ENCODE data around the gene CPED1. TPM values are rescaled to one million over a fixed set of nuclear protein-coding genes. Genes with fewer than 3 reads are reported as not detected.

Gene CPED1
- total and polyA plus RNA-seq, 2 experiments from 2014 or later = 0.17 to 0.47 TPM

GRCh38 chr7:121186746-121187145 is 198.2 kb downstream of the CPED1 start (continued):
- TF ChIP-seq, protein P1, sequence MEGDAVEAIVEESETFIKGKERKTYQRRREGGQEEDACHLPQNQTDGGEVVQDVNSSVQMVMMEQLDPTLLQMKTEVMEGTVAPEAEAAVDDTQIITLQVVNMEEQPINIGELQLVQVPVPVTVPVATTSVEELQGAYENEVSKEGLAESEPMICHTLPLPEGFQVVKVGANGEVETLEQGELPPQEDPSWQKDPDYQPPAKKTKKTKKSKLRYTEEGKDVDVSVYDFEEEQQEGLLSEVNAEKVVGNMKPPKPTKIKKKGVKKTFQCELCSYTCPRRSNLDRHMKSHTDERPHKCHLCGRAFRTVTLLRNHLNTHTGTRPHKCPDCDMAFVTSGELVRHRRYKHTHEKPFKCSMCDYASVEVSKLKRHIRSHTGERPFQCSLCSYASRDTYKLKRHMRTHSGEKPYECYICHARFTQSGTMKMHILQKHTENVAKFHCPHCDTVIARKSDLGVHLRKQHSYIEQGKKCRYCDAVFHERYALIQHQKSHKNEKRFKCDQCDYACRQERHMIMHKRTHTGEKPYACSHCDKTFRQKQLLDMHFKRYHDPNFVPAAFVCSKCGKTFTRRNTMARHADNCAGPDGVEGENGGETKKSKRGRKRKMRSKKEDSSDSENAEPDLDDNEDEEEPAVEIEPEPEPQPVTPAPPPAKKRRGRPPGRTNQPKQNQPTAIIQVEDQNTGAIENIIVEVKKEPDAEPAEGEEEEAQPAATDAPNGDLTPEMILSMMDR (conservative IDR thresholded peaks at IDR 0.05; ENCODE audit: low read depth in 2 of 2) = no peak

DNA sequence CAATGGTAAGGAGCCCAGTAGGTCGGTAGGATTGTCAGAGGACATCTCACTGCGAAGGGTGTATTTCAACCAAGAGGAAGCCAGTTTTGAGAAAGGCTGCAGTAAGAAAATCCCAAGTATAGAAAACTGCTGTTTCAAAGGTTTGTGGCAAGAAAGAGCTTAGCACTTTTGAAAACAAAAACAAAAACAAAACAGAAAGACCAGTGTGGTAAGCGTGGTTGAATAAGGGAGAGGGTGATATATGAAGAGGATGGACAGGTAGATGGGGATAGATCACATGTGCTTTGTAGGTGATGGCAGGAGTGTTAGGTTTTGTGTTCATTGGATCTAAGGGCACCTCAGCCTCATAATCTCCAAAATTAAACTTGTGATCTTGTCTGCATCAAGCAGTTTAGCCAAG is 198.7 kb downstream of the CPED1 start:
- H3K4me3 Mint-ChIP-seq = no peak overlapping the region
- no peaks in the 10 kb centered on the region for H3F3A ChIP-seq (replicated peaks; ENCODE audit: low read depth)
- H3K4me3 ChIP-seq = no peak overlapping the region
- H3K27ac ChIP-seq (ENCODE audit: low read depth) = no peak overlapping the region
- H3K27ac Mint-ChIP-seq = no peak overlapping the region
- no peak for DNase-seq (ENCODE audit: low spot score)
- no peaks in the 10 kb centered on the region for H4K20me1 ChIP-seq (replicated peaks; ENCODE audit: insufficient read depth)
- no peaks in the 10 kb centered on the region for H3K36me3 ChIP-seq (ENCODE audit: insufficient read depth)
- H2AFZ ChIP-seq = peak overlapping the region; percentile 61; the same call in 1 of the 2 replicates
- no peaks in the 10 kb centered on the region for H3K9me2 ChIP-seq (ENCODE audit: insufficient read depth)
- ATAC-seq = no peak
- no peaks in the 10 kb centered on the region for H3K79me2 ChIP-seq (replicated peaks; ENCODE audit: insufficient read depth)
- H3K27me3 Mint-ChIP-seq (ENCODE audit: insufficient read depth, low read depth, poor library complexity) = no peaks in the 10 kb centered on the region
- H3K4me1 ChIP-seq (ENCODE audit: insufficient read depth) = no peaks in the 10 kb centered on the region
- H3K4me1 Mint-ChIP-seq = no peaks in the 10 kb centered on the region
- no peak overlapping the region for H3K4me2 ChIP-seq
- no peaks in the 10 kb centered on the region for H3K9me3 Mint-ChIP-seq
- H3K27me3 ChIP-seq (ENCODE audit: insufficient read depth) = no peaks in the 10 kb centered on the region
- no peaks in the 10 kb centered on the region for H3K36me3 Mint-ChIP-seq (ENCODE audit: low read depth)
- TF ChIP-seq NANOG (IDR thresholded peaks at IDR 0.05; ENCODE audit: borderline replicate concordance) (no peak), STAT1 (IDR thresholded peaks at IDR 0.05; ENCODE audit: unreplicated experiment) (no peak), CREB1 (CRISPR knock-in tag; IDR thresholded peaks at IDR 0.05; ENCODE audit: low read depth) (no peak), ETS1 (IDR thresholded peaks at IDR 0.05) (no peak), ZNF114 (CRISPR knock-in tag; IDR thresholded peaks at IDR 0.05) (no peak), ZNF331 (CRISPR knock-in tag; IDR thresholded peaks at IDR 0.05; ENCODE audit: low read depth) (no peak), POLR2AphosphoS5 (IDR thresholded peaks at IDR 0.05; ENCODE audit: low read depth) (no peak), EZH2 (IDR thresholded peaks at IDR 0.05; ENCODE audit: low read depth, unreplicated experiment) (no peak), REST (IDR thresholded peaks at IDR 0.05; ENCODE audit: unreplicated experiment) (no peak), JUNB (IDR thresholded peaks at IDR 0.05; ENCODE audit: unreplicated experiment) (no peak)
- TF ChIP-seq, protein P2, sequence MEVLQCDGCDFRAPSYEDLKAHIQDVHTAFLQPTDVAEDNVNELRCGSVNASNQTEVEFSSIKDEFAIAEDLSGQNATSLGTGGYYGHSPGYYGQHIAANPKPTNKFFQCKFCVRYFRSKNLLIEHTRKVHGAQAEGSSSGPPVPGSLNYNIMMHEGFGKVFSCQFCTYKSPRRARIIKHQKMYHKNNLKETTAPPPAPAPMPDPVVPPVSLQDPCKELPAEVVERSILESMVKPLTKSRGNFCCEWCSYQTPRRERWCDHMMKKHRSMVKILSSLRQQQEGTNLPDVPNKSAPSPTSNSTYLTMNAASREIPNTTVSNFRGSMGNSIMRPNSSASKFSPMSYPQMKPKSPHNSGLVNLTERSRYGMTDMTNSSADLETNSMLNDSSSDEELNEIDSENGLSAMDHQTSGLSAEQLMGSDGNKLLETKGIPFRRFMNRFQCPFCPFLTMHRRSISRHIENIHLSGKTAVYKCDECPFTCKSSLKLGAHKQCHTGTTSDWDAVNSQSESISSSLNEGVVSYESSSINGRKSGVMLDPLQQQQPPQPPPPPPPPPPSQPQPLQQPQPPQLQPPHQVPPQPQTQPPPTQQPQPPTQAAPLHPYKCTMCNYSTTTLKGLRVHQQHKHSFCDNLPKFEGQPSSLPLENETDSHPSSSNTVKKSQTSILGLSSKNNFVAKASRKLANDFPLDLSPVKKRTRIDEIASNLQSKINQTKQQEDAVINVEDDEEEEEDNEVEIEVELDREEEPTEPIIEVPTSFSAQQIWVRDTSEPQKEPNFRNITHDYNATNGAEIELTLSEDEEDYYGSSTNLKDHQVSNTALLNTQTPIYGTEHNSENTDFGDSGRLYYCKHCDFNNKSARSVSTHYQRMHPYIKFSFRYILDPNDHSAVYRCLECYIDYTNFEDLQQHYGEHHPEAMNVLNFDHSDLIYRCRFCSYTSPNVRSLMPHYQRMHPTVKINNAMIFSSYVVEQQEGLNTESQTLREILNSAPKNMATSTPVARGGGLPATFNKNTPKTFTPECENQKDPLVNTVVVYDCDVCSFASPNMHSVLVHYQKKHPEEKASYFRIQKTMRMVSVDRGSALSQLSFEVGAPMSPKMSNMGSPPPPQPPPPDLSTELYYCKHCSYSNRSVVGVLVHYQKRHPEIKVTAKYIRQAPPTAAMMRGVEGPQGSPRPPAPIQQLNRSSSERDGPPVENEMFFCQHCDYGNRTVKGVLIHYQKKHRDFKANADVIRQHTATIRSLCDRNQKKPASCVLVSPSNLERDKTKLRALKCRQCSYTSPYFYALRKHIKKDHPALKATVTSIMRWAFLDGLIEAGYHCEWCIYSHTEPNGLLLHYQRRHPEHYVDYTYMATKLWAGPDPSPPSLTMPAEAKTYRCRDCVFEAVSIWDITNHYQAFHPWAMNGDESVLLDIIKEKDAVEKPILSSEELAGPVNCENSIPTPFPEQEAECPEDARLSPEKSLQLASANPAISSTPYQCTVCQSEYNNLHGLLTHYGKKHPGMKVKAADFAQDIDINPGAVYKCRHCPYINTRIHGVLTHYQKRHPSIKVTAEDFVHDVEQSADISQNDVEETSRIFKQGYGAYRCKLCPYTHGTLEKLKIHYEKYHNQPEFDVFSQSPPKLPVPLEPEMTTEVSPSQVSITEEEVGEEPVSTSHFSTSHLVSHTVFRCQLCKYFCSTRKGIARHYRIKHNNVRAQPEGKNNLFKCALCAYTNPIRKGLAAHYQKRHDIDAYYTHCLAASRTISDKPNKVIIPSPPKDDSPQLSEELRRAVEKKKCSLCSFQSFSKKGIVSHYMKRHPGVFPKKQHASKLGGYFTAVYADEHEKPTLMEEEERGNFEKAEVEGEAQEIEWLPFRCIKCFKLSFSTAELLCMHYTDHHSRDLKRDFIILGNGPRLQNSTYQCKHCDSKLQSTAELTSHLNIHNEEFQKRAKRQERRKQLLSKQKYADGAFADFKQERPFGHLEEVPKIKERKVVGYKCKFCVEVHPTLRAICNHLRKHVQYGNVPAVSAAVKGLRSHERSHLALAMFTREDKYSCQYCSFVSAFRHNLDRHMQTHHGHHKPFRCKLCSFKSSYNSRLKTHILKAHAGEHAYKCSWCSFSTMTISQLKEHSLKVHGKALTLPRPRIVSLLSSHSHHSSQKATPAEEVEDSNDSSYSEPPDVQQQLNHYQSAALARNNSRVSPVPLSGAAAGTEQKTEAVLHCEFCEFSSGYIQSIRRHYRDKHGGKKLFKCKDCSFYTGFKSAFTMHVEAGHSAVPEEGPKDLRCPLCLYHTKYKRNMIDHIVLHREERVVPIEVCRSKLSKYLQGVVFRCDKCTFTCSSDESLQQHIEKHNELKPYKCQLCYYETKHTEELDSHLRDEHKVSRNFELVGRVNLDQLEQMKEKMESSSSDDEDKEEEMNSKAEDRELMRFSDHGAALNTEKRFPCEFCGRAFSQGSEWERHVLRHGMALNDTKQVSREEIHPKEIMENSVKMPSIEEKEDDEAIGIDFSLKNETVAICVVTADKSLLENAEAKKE (CRISPR knock-in tag; IDR thresholded peaks at IDR 0.05) = no peak

Measured in GM23338 (cell line).